ENCODE results near the gene GHR. TPM values are rescaled to one million over a fixed set of nuclear protein-coding genes. Genes with fewer than 3 reads are reported as not detected.
"Not testable (repeated sequence)": the region's sequence is repeated elsewhere in the genome, so short reads cannot be mapped to it uniquely, and the experiment has no call there.

GHR gene
- total RNA-seq, 1 donor from 2014 or later, result 5.6 TPM

GRCh38 chr5:42715785-42716184 is 292.5 kb downstream of the GHR start:
- DNase-seq (ENCODE audit: low read depth in 2 of 2), result no peak

- DNase-seq (ENCODE audit: low read depth in 2 of 2), result no peak
These were observed 295.4 kb downstream of the GHR start for GRCh38 chr5:42718591-42718990.

- DNase-seq (ENCODE audit: low read depth in 2 of 2), result no peak
These were observed 295.8 kb downstream of the GHR start for GRCh38 chr5:42719034-42719433.

- DNase-seq (ENCODE audit: low read depth in 2 of 2), result no peak
These were observed 297.0 kb downstream of the GHR start for GRCh38 chr5:42720251-42720650.

- DNase-seq (ENCODE audit: low read depth in 2 of 2), result no peak
These were observed 298.2 kb downstream of the GHR start for GRCh38 chr5:42721484-42721883.

GRCh38 chr5:42734531-42735058 is 311.4 kb downstream of the GHR start:
- DNase-seq (ENCODE audit: low read depth in 2 of 2), result not testable (repeated sequence)

- DNase-seq (ENCODE audit: low read depth in 2 of 2), result no peak
These were observed 317.7 kb downstream of the GHR start for GRCh38 chr5:42740920-42741319.

GRCh38 chr5:42745426-42745825 is 322.2 kb downstream of the GHR start:
- peak; percentile 5 to 8 for DNase-seq (ENCODE audit: low read depth in 2 of 2)

GRCh38 chr5:42745856-42746255 is 322.6 kb downstream of the GHR start:
- no peak for DNase-seq (ENCODE audit: low read depth in 2 of 2)

GRCh38 chr5:42749020-42749419 is 325.8 kb downstream of the GHR start:
- DNase-seq (ENCODE audit: low read depth in 2 of 2), result no peak

GRCh38 chr5:42750507-42750906 is 327.3 kb downstream of the GHR start:
- no peak for DNase-seq (ENCODE audit: low read depth in 2 of 2)

GRCh38 chr5:42751044-42751443 is 327.8 kb downstream of the GHR start:
- no peak for DNase-seq (ENCODE audit: low read depth in 2 of 2)

GRCh38 chr5:42753099-42753498 is 329.9 kb downstream of the GHR start:
- DNase-seq (ENCODE audit: low read depth in 2 of 2), result no peak

GRCh38 chr5:42756606-42757601 is 333.7 kb downstream of the GHR start, which contains the start of gene CCDC152:
Gene CCDC152, plus strand, starts transcription at chr5:42756818. Its CDS starts 2,304 bp downstream, at chr5:42759122.
- DNase-seq (ENCODE audit: low read depth in 2 of 2), result no peak

GRCh38 chr5:42759456-42759855 is 336.2 kb downstream of the GHR start:
- peak; percentile 21 to 66 for DNase-seq (ENCODE audit: low read depth in 2 of 2)

- no peak for DNase-seq (ENCODE audit: low read depth in 2 of 2)
These were observed 337.2 kb downstream of the GHR start for GRCh38 chr5:42760426-42760825.

- no peak for DNase-seq (ENCODE audit: low read depth in 2 of 2)
These were observed 338.6 kb downstream of the GHR start for GRCh38 chr5:42761791-42762190.

- DNase-seq (ENCODE audit: low read depth in 2 of 2), result peak; percentile 19 to 54
These were observed 344.4 kb downstream of the GHR start for GRCh38 chr5:42767491-42768105.

GRCh38 chr5:42768106-42768504 is 344.9 kb downstream of the GHR start:
- no peak for DNase-seq (ENCODE audit: low read depth in 2 of 2)

GRCh38 chr5:42770003-42770402 is 346.8 kb downstream of the GHR start:
- DNase-seq (ENCODE audit: low read depth in 2 of 2), result no peak

All from lung microvascular endothelial cell (primary cell).